ENCODE measurements around the gene SLC37A2. TPM values are rescaled to one million over a fixed set of nuclear protein-coding genes. Genes with fewer than 3 reads are reported as not detected.

SLC37A2 gene
- total RNA-seq, 1 experiment from 2014 or later = 0.23 TPM

DNA sequence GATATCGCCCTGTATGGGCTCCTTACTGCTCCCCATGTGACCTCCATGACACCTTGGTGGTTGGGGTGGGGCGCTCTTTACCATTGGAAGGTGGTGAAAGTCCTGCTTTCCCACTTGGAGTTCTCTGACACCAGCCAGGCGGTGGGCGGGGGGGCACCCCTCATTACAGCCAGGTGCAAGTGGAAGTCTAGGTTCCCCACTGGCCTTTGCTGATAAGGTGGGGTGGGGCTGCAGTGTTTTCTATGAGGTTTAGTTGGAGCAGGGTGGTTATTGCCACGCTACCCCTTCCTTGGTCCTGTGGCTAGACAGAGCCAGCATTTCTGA, 5.5 kb upstream of the SLC37A2 start:
- no peak overlapping the region for H3K4me3 ChIP-seq (ENCODE audit: low read depth in 2 of 2, low read length in 2 of 2)
- in situ Hi-C loops (cut with HindIII; ENCODE audit: low pct_unique_long_range_greater_than_20kb, low sequenced_read_pairs) (no loop called here), intact Hi-C loops (cut with micrococcal nuclease; ENCODE audit: unreplicated experiment) (no loop called here)
- ATAC-seq = no peak
- no TSS peak for BruUV-seq (replicated peaks)
- TF ChIP-seq, protein P1, sequence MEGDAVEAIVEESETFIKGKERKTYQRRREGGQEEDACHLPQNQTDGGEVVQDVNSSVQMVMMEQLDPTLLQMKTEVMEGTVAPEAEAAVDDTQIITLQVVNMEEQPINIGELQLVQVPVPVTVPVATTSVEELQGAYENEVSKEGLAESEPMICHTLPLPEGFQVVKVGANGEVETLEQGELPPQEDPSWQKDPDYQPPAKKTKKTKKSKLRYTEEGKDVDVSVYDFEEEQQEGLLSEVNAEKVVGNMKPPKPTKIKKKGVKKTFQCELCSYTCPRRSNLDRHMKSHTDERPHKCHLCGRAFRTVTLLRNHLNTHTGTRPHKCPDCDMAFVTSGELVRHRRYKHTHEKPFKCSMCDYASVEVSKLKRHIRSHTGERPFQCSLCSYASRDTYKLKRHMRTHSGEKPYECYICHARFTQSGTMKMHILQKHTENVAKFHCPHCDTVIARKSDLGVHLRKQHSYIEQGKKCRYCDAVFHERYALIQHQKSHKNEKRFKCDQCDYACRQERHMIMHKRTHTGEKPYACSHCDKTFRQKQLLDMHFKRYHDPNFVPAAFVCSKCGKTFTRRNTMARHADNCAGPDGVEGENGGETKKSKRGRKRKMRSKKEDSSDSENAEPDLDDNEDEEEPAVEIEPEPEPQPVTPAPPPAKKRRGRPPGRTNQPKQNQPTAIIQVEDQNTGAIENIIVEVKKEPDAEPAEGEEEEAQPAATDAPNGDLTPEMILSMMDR (IDR thresholded peaks at IDR 0.05) = no peak
- TF ChIP-seq POLR2AphosphoS5 (IDR thresholded peaks at IDR 0.05; ENCODE audit: low read depth, low read length) (no peak), TCF7L2 (IDR thresholded peaks at IDR 0.05; ENCODE audit: low read depth, low read length) (no peak), SIN3A (IDR thresholded peaks at IDR 0.05; ENCODE audit: borderline replicate concordance, insufficient read depth, low read depth, low read length) (no peak)
- TF ChIP-seq, protein P2, sequence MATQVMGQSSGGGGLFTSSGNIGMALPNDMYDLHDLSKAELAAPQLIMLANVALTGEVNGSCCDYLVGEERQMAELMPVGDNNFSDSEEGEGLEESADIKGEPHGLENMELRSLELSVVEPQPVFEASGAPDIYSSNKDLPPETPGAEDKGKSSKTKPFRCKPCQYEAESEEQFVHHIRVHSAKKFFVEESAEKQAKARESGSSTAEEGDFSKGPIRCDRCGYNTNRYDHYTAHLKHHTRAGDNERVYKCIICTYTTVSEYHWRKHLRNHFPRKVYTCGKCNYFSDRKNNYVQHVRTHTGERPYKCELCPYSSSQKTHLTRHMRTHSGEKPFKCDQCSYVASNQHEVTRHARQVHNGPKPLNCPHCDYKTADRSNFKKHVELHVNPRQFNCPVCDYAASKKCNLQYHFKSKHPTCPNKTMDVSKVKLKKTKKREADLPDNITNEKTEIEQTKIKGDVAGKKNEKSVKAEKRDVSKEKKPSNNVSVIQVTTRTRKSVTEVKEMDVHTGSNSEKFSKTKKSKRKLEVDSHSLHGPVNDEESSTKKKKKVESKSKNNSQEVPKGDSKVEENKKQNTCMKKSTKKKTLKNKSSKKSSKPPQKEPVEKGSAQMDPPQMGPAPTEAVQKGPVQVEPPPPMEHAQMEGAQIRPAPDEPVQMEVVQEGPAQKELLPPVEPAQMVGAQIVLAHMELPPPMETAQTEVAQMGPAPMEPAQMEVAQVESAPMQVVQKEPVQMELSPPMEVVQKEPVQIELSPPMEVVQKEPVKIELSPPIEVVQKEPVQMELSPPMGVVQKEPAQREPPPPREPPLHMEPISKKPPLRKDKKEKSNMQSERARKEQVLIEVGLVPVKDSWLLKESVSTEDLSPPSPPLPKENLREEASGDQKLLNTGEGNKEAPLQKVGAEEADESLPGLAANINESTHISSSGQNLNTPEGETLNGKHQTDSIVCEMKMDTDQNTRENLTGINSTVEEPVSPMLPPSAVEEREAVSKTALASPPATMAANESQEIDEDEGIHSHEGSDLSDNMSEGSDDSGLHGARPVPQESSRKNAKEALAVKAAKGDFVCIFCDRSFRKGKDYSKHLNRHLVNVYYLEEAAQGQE (IDR thresholded peaks at IDR 0.05; ENCODE audit: insufficient read depth in 1 of 2, low read depth in 2 of 2, low read length in 1 of 2) = no peak
- CTCF ChIA-PET = no interaction called here
- POLR2A ChIA-PET = no interaction called here
- H3K36me3 ChIP-seq (ENCODE audit: control insufficient read depth, insufficient read depth, low read length) = no peaks in the 10 kb centered on the region
- peaks cover 16% of the 10 kb centered on the region; the same call in 1 of the 2 replicates for H3K27me3 ChIP-seq (ENCODE audit: control insufficient read depth, insufficient read depth, low read length)
- H3K27ac ChIP-seq (ENCODE audit: low read length) = no peak overlapping the region
- no peaks in the 10 kb centered on the region for H3K9me3 ChIP-seq (ENCODE audit: control insufficient read depth, insufficient read depth, low read depth, low read length)
- DNase-seq (ENCODE audit: low read depth, low spot score) = no peak
- no peaks in the 10 kb centered on the region for H3K4me1 ChIP-seq (ENCODE audit: control insufficient read depth, insufficient read depth, low read length)

DNA sequence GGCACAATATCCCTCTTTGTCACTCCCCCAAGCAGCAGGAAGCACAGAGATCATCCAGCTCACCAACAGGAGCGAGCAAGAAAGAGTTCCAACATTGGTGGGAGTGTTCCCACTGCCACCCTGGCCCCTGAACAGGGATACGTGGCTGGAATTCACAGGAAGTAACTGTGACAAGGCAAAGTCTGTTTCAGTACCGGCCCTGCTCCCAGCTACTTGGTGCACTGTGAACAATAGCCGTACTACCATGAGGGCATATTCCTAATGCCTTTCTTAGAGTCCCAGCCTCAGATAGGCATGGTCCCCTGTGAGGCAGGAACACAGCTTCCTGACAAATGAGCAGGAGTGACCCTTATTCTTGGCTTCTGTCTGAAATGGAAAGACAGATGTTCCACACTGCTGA, 1.8 kb upstream of the SLC37A2 start:
- Histone ChIP-seq H3K36me3 (ENCODE audit: control insufficient read depth, insufficient read depth, low read length) (no peaks in the 10 kb centered on the region), H3K27ac (ENCODE audit: low read length) (no peak overlapping the region), H3K27me3 (ENCODE audit: control insufficient read depth, insufficient read depth, low read length) (peaks cover 41% of the 10 kb centered on the region), H3K4me1 (ENCODE audit: control insufficient read depth, insufficient read depth, low read length) (no peaks in the 10 kb centered on the region), H3K4me3 (ENCODE audit: low read depth in 2 of 2, low read length in 2 of 2) (no peak overlapping the region), H3K9me3 (ENCODE audit: control insufficient read depth, insufficient read depth, low read depth, low read length) (no peaks in the 10 kb centered on the region)
- ATAC-seq (no peak), DNase-seq (ENCODE audit: low read depth, low spot score) (no peak)
- POLR2A ChIA-PET = no interaction called here
- CTCF ChIA-PET = no interaction called here
- no TSS peak for BruUV-seq (replicated peaks)
- TF ChIP-seq, protein P2 (IDR thresholded peaks at IDR 0.05; ENCODE audit: insufficient read depth in 1 of 2, low read depth in 2 of 2, low read length in 1 of 2) = no peak
- intact Hi-C loops (cut with micrococcal nuclease; ENCODE audit: unreplicated experiment) (no loop called here), in situ Hi-C loops (cut with HindIII; ENCODE audit: low pct_unique_long_range_greater_than_20kb, low sequenced_read_pairs) (no loop called here)

Measured in Panc1 (cell line).